ENCODE data around the gene ATP2B1. TPM values are rescaled to one million over a fixed set of nuclear protein-coding genes. Genes with fewer than 3 reads are reported as not detected.
A peak's percentile ranks its signal among the peaks of the same experiment; 100 is the strongest.
"Not testable (repeated sequence)": the region's sequence is repeated elsewhere in the genome, so short reads cannot be mapped to it uniquely, and the experiment has no call there.

The ATP2B1 gene
- 15.5 and 15.7 TPM in 2 replicates for total RNA-seq

- peak; percentile 79 to 93 for DNase-seq (ENCODE audit: low read depth in 2 of 2)
These were observed at the start of gene ATP2B1 for GRCh38 chr12:89708565-89709156. Gene ATP2B1, minus strand, starts transcription at chr12:89708838. Its CDS starts 52,952 bp downstream, at chr12:89655886.

- not testable (repeated sequence) for DNase-seq (ENCODE audit: low read depth in 2 of 2)
These were observed 49.3 kb upstream of the ATP2B1 start for GRCh38 chr12:89757987-89758386.

GRCh38 chr12:89756585-89757398, 48.2 kb upstream of the ATP2B1 start:
- DNase-seq (ENCODE audit: low read depth in 2 of 2): peak; percentile 14 to 90

DNA sequence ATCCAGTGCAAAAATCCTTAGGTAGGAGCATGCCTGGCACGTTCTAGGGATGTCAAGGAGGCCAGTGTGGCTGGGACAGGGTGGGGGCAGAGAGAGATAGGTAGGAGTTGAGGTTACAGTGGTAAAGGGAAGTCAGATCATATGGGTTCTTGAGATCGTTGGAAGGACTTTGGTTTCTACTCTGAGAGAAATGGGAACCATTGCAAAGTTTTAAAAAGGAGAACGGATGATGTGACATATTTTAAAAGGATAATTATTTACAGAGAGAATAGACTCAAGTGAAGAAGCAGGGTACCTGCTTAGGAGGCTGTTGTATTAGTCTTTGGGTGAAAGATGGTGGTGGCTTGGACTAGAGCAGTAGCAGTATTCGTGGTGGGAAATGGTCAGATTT, 47.6 kb upstream of the ATP2B1 start:
- DNase-seq (ENCODE audit: low read depth in 2 of 2): no peak

DNA sequence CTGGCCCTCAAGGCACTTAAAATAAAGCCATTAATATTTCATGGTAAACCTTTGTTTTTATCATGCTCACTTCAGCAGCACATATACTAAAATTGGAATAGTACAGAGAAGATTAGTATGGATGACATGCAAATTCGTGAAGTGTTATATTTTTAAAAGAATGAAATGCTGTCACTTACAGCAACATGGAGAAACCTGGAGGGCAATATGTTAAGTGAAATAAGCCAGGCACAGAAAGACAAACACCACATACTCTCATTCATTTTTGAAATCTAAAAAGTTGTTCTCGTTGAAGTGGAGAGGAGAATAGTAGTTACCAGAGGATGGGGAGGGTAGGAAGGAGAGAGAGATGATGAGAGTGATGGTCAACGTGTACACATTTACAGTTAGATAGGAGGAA, 45.4 kb upstream of the ATP2B1 start:
- no peak for DNase-seq (ENCODE audit: low read depth in 2 of 2)

DNA sequence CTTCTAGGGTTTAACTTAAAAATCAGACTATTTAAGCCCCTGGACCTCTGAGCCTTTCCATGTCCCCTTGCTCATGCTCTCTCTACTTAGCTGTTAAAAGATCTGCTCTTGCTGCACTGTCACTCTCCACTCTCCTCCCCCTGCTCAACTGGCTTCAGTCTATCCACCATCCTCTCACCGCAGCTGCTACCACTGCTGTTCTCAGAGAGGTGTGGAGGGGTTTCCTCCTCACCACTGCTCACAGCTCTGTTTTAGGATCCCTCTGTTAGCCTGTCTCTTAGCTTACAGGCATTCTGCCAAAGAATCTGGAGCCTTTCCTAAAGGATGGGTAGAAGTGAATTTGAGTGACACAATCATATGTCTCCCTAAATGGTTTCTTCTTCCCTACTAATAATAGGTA, 43.7 kb upstream of the ATP2B1 start:
- no peak for DNase-seq (ENCODE audit: low read depth in 2 of 2)

DNA sequence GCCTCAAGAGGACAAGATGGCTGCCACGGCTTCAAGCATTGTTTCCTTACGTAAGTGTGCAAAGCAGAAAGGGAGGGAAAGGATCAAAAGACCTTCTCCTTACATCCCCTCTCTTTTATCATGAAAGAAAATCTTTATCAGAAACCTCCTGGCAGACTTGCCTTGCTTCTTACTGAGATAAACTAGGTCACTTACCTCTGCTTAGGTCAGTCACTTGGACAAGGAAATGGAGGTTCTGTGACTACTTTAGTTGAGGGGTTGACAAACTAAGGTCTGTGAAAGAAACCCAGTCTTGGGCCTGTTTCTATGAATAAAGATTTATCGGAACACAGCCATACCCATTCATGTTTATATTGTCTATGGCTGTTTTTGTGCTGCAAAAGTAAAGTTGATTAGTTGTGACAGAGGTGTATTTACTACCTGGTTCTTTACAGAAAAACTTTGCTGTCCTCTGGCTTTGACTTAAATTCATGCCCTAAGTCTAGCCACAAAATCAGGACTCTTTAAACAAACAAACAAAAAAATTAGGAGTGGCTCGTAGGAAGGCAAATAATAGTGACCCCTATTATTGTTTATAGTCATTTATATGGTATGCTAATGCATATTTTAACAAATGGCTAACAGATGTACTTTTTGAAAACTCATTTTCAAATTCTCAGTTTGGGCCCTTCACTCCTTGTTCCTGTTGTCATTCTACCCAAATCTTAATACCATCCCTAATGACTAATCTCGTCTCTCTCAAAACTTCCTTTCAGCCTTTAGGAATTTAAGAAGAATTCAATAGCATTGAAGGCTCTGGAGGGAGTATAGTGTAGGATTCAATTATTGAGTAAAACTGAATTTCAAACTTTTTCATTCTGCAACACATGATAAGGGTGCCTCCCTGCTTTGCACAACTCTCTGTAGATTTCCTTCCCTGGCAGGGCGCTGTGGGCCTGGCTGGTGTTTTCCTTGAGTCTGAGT, 42.0 kb upstream of the ATP2B1 start:
- DNase-seq (ENCODE audit: low read depth in 2 of 2): no peak

DNA sequence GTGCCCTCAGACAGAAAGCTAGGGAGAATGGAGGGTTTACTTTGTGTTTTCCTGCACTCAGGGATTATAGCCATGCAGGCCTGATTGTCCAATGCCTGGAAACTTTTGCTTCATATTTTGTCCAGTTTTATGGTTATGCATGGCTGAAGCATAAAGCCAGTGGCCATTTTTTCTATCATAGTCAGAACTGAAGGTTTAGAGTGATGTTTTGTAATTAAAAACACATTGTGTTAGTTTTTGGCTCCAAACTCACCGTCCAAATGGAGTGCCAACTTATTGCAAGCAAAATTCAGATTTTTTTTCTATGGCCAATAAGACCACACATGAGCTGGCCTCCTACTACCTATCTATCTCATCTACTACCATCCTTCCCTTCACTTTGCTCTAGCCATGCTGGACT, 40.2 kb upstream of the ATP2B1 start:
- no peak for DNase-seq (ENCODE audit: low read depth in 2 of 2)

- no peak for DNase-seq (ENCODE audit: low read depth in 2 of 2)
These were observed 36.6 kb upstream of the ATP2B1 start for GRCh38 chr12:89745286-89745685.

- DNase-seq (ENCODE audit: low read depth in 2 of 2): no peak
These were observed 33.8 kb upstream of the ATP2B1 start for GRCh38 chr12:89742337-89743022.

- DNase-seq (ENCODE audit: low read depth in 2 of 2): no peak
These were observed 32.3 kb upstream of the ATP2B1 start for GRCh38 chr12:89740943-89741342.

GRCh38 chr12:89736995-89737394, 28.4 kb upstream of the ATP2B1 start:
- no peak for DNase-seq (ENCODE audit: low read depth in 2 of 2)

DNA sequence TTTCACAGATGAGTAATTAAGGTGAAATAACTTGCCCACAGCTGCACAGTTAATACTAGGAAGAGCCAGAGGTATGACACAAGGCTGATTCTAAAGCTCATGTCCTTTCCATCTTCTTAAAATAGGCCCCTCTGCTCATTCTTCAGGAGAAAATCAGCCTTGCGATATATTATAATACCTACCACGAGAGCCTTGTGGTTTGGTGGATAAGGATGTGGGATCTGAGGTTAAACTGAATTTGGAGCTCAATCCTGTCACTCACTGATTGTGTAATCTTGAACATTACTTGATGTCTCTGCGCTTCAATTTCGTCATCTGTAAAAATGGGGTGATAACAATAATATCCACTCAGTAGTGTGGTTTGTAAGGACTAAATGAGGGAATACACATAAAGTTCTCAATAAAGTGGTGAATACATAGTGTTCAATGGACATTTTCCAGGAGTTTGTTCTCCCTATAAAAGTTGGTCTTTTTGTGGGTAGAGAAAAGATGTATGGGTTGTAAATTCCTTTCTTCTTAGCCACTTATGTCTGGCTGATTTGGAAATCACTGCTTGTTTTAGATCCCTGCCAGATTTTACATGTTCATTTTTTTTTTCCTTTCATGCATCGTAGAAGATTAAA, 25.1 kb upstream of the ATP2B1 start:
- DNase-seq (ENCODE audit: low read depth in 2 of 2): no peak

DNA sequence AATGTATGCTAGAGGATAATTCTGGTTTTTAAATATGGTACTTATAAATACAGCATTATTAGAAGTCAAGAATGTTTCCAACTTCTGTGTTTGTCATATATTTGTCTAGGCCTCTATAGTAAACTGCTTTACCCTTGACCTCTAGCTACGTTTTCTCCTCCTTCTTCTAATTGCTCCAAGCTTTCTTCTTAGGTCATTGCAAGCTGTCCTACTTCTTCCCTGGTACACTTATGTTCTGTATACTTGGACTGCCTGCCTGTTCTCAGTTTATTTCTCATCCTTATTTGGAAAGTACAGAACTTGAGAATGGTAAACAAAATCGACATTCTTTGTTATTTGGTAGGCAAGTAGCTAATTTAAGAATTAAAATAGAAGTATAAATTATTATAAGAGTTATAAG, 23.9 kb upstream of the ATP2B1 start:
- no peak for DNase-seq (ENCODE audit: low read depth in 2 of 2)

GRCh38 chr12:89731614-89732013, 23.0 kb upstream of the ATP2B1 start:
- peak; percentile 37 to 43 for DNase-seq (ENCODE audit: low read depth in 2 of 2)

DNA sequence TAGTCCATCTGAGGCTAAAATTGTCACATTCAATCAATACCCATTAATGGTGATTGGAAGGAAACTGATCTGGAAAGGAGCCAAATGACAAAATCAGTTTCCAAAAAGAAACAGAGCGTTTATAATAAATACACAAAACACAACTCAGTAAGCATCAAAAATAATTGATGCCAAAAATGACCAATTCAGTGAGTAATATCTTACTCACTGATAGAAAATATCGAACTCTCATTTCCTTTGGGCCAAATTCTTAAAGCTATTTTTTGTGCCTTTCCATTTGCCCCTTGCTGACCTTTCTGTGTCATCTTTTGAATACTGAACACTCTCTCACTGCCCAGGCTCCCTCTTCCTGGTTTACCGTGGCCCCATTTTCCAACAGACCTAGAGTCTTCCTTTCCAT, 22.5 kb upstream of the ATP2B1 start:
- peak in 1 of 2 donors; percentile 18 for DNase-seq (ENCODE audit: low read depth in 2 of 2)

GRCh38 chr12:89729946-89730459, 21.4 kb upstream of the ATP2B1 start:
- no peak for DNase-seq (ENCODE audit: low read depth in 2 of 2)

DNA sequence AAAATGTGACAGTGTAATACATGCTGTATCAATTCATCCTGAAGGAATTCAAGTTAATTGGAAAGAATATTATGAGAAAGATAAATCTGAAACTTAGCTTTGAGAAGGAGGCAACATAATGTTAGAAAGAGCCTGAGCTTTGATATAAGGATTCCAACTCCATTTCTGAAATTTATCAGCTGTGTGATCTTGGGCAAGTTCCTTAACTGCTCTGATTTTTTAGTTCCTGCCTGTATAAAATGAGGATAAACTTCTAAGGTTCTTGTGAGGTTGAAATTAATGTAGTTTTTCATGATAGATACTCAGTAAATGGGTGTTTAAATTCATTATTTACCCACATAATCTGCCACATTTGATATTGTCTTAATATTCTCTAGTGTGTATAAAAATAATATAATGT, 14.6 kb upstream of the ATP2B1 start:
- no peak for DNase-seq (ENCODE audit: low read depth in 2 of 2)

DNA sequence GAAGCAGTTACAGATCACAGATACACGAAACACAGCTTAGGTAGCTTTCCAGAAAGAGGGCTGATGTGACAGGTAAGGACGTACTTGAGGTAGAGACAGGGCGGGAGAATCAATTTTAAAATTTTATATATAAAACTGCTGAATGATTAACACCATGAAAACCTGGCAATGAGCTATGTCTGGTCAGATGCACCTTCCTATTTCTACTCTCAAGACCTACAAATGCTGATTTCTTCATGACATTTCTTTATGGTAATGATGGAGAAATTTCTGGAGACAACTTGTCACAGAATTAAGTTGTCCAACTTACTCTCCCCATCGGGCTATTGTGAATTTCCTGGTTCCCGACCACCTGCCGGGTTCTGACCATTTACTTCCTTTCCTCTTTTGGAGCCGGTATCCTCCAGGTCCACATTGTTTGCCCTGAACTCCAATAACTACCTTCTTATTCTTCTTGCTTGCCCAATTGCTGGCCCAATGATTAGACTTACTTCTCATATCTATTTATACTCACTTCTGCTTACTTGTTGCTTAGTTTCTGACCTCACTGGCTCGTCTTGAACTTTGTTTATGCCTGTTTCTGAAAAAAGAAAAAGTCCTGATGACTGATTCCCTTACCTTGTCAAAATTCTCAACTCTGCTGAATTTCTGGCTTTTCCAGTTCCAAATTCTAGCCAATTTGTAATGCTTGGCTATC, 12.8 kb upstream of the ATP2B1 start:
- no peak for DNase-seq (ENCODE audit: low read depth in 2 of 2)

All from lung microvascular endothelial cell (primary cell).